GM18502 (cell line): Measurements from ENCODE around the gene CLASP1.

Experiments used
- ATAC-seq: cut with Tn5 transposase; IDR thresholded peaks from one replicate; pipeline ENCODE4 v1.9.1; 2021; ENCODE audit warnings: mild to moderate bottlenecking; ENCODE audit not compliant: unreplicated experiment, poor library complexity

Gene CLASP1

DNA sequence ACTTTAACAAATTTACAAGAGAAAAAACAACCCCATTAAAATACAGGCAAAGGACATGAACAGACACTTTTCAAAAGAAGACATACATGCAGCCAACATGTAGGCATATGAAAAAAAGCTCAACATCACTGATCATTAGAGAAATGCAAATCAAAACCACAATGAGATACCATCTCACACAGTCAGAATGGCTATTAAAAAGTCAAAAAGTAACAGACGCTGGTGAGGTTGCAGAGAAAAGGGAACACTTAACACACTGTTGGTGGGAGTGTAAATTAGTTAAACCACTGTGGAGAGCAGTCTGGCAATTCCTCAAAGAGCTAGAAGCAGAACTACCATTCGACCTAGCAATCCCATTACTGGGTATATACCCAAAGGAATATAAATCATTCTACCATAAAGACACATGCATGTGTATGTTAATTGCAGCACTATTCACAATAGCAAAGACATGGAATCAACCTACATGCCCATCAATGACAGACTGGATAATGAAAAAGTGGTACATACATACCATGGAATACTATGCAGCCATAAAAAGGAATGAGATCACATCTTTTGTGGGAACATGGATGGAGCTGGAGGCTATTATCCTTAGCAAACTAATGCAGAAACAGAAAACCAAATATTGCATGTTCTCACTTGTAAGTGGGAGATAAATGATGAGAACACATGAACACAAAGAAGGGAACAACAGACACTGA, 96.6 kb downstream of the CLASP1 start:
- peak; percentile 79 for ATAC-seq

DNA sequence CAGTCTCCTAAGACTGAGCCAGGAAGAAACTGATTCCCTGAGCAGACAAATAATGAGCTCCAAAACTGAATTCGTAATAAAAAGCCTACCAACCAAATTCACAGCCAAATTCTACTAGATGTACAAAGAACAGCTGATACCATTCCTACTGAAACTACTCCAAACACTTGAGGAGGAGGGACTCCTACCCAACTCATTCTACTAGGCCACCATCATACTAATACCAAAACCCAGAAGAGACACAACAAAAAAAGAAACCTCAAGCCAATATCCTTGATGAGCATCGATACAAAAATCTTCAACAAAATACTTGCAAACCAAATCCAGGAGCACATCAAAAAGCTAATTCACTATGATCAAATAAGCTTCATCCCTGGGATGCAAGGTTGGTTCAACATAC, 98.6 kb downstream of the CLASP1 start:
- no peak for ATAC-seq

DNA sequence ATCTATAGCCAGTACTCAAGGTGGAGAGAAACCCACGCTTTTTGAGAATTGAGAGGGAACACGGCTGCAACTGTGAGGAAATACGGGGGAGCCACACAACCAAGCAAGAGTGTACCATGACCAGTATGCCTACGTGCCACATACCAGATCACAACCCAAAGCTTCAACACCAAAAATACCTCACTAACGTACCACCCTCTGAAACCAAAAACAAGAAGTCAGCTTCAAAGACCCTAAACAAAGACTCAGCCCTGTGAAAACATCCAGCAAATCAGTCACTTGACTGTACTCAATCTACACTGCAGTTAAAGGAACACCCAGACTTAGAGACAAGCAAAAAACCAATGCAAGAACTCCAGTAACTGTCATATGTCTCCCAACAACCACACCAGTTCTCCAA, 101.6 kb downstream of the CLASP1 start:
- no peak for ATAC-seq

DNA sequence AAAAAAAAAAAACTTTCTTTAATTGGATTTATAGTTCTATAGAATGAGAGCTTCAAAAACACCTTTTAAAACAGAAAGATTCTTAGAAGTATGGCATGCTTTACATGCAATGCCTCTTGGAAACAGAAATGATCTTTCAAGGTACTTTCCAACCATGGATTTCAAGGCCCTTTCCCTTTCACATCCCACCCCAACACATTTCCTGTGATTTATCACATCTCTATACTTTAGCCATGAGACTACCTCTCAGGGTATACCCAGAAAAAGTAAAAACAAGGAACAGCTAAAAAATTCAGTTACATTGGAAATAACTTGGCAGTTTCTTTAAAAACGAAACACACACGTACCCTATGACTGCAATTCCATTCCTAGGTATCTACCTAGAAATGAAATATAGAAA, 103.3 kb downstream of the CLASP1 start:
- ATAC-seq = no peak

DNA sequence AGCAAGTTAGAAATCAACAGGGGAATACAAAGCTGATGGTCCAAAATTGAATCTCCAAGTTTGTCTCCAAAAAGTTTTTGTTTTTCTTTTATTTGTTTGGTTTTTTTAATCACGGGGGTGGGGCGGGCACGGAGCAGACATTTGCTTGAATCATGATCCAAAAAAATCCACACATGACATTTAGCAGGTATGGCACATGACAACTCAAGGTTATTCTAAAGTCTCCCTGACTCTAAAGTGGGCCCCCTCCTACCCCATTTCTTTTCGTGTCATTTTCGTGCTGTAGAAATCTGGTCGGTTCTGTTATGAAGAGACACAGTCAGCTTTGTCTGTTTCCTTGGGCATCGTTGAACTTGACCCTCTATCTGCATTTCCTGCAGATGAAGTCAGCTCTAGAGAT, 104.0 kb downstream of the CLASP1 start:
- ATAC-seq = no peak

DNA sequence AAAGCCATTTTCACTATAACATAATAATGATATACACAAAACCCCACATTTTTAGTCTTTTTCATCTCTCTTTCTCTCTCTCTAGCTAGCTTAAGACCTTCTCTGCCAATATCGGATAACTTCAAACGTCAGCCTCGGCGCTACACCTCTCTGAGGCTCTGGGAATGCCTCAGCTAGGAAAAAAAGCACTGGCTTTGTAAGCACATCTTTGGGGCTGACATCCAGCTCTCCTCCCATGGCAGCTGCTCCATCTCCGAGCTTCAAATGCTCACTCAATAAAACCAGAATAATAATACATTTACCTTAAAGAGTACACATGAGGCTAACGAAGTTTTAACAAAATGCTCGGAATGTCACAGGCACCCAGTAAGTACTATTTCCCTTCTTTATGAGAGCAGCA, 107.8 kb downstream of the CLASP1 start:
- no peak for ATAC-seq

DNA sequence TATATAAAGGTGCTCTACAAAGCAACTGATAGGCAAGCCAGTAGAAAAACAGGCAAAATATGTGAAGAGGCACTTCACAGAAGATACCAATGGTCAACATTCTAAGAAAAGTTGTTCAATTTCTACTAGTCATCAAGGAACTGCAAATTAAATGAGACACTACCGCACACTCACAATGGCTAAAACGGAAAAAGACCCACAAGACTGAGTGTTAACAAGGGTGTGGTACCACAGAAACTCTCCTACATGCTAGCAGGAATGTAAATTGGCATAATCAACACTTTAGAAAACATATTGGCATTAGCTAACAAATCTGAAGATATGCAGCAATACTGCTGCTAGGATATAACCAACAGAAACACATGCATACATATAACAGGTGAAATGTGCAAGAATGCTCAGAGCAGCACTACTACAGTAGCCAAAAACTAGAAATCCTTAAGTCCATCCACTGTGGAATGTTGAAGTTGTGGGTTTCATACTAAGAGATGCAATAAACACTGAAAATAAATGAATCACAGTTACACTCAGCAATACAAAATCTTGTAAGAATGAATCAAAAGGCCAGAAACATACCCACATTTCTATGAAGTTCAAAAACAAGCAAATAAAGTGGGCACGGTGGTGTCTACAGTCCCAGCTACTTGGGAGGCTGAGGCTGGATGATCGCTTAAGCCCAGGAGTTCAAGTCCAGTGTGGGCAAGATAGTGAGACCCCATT, 109.4 kb downstream of the CLASP1 start:
- ATAC-seq = no peak

DNA sequence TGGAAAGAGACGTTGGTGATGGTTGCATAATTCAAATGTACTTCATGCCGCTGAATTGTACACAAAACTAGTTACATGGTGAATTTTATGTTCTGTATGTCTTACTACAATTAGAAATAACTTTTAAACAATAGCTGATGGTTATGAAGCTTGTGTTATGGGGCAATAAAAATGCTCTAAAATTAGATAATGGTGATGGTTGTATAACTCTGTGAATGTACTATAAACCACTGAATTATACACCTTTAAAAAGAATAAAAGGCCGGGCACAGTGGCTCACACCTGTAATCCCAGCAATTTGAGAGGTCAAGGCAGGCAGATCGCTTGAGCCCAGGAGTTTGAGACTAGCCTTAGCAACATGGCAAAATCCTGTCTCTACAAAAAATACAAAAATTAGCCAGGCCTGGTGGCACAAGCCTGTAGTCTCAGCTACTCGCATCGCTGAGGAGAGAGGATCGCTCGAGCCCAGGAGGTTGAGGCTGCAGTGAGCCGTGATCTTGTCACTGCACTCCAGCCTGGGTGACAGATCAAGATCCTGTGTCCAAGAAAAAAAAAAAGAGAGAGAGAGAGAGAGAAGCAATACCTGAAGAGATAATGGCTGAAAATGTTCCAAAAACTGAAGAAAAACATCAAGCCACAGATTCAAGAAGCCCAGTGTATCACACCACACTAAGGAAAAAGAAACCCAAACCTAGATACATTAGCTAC, 112.3 kb downstream of the CLASP1 start:
- no peak for ATAC-seq

DNA sequence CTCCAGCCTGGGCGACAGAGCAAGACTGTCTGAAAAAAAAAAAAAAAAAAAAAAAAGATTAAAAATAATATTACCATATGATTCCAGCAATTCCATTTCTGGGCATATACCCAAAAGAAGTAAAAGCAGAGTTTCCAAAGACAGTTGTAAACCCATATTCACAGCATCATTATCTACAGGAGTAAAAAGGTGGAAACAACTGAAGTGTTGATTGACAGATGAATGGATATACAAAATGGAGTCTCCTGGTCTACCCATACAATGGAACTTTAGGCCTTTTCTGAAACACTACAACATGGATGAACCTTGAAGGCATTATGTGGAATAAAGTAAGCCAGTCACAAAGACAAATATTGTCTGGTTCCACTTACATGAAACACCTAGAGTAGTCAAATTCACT, 112.9 kb downstream of the CLASP1 start:
- ATAC-seq = no peak

DNA sequence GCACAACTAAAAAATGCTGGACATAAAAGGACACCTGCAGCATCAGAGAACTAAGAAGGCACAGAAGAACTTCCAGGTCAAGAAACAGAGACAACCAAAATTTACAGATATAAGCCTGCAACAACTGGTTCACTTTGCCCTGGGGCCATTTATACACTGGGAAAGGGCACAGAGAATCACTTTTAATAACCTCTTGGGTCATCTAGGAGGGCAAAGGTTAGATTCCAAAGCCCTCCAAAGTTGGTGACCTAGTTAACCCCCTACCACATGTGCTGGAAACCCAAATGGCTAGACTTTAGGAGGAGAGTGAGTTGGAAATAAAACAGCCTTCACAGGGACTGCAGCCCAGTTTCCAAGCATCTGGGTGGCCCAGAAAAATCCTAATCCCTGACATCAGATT, 115.3 kb downstream of the CLASP1 start:
- no peak for ATAC-seq

DNA sequence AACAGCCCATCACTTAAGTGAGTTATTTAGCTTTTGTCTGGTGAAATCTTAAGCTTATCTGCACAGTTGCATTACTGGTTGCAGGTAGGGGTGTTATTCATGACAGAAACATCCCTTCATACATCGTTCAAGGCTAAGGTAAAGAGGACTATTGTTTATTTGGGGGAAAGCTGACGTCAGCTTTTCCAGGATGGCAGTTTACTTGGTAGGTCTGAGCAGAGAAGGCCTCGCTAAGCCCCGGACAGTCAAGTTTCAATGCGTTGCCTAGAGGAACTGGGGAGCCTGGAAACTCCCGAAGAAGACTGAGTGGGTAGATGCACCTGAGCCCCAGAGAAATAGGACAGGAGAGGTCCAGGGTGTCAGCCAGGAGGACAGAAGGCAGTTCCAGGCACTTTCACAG, 116.4 kb downstream of the CLASP1 start:
- ATAC-seq = no peak

DNA sequence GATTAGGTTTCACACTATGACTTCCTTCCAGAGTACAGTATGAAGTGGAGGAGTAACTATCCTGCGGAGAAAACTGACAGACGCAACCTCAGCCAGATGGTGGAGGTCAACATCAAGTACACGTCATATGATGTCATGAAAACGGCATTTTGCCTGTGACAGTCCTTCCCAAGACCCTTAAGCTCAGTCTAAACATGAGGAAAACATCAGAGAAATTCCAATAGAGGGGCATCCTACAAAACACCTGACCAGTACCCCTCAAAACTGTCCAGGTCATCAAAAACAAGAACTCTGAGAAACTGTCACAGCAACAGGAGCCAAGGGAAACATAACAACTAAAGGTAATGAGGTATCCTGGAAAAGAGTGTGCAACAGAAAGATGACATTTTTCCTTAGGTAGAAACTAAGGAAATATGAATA, 116.9 kb downstream of the CLASP1 start:
- ATAC-seq = no peak

DNA sequence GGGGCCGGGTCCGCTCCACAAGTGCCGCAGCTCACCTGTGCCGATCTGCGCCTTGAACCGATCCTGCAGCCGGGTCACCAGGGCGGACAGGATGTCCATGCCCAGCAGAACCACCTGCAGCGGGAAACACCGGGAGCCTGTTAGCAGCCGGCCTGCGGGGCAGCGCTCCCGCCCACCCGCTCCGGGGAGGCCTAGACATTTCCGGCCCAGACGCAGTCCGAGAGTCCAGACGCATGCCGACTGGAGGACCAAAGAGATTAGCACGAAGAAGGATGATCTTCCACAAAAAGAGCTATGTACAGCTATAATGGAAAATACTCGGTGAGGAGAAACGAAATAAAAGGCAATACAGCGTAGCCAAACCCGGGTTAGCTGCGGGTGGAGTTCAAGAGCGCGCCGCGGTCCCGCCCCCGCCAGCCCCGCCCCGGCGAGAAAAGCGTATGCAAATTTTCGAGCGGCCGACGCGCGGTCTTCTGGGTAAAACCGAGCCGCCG, 119.0 kb downstream of the CLASP1 start:
- ATAC-seq = peak; percentile 72

DNA sequence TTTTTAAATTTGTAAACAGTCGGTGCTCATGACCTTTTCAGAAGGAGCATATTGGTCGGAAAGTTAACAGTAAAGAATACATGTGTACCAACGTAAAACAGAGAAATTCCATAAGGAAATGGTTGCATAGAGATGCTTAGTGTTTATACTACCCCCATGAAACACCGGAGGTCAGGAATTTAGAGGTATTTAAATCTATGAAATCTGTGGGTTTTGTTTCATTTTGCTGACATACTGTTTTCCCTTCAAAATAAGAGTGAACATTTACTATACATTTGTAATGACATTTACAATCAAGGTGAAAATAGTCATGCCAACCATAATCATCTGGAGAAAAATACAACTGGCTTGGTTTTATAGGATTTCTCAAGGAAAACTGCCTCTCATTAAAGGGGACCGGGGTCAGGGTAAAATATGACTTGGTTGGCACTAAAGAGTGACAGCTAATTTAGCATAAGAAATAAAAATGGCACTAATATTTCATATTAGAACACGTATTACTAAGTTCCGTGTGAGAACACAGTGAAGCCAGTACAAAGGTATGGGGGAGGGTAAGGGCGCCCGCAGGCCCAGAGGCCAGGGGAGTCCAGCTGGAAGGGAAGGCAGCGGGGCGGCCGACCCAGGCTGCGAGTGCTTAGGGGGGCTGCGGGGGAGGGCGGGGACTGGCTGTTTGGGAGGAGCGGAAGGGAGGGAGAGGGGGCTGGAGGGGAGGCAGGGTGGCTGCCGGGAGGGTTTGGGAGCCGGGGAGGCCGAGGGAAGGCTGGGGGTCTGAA, 119.6 kb downstream of the CLASP1 start:
- ATAC-seq = peak; percentile 6

DNA sequence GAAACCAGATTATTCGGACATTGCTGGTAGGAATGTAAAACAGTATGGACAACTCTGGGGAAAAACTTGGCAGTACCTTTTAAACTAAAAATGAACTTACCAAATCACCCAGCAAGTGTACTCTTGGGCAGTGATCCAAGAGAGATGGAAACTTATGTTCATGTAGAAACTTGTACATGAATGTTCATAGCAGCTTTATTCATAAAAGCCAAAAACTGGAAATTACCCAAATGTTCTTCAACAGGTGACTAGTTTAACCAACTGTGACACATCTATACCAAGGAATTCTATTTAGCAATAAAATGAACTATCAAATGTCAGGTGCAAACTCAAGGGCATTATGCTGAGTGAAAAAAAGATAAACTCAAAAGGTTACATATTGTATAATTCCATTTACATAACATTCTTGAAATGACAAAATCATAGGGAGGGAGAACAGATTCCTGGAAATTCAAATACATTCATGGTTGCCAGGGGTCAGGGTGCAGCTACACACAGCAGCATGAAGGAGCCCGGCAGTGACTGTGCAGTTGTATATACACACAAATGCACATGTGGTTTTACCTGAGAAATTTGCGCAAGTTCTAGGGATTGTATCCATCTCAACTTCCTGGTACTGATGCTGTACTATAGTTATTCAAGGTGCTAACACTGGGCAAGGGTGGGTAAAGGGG, 122.1 kb downstream of the CLASP1 start:
- no peak for ATAC-seq

DNA sequence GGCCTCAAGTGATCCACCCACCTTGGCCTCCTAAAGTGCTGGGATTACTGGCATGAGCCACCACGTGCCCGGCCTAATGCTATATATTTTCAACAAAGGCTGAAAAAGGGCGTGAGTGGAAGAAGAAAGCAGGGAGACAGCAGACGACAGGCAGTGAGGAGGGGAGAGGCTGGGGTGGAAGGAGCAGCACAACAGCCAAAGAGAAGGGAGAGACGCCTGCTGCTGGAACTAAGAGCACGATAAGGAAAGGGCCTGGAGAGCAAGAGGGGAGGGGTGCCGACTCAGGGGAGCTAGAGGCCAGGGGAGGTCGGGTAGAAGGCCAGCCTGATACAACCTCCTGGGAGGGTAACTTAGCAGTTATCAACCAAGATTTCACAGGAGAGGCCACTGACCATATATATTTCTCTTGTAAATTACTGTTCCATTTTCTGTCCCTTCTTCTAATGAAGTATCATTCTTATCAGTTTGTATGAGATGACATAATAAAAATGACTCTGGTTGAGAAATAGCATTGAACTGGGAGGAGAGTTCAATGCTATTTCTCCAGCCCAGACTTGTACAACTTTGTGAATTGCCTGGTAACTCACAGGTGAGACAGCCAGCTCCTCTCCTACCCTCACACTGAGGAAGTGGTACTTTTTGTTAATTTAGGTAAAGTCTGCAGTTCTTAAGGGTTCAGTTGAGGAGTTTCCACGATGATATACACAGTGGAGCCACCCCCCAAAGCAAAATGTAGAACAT, 124.4 kb downstream of the CLASP1 start:
- ATAC-seq = no peak

DNA sequence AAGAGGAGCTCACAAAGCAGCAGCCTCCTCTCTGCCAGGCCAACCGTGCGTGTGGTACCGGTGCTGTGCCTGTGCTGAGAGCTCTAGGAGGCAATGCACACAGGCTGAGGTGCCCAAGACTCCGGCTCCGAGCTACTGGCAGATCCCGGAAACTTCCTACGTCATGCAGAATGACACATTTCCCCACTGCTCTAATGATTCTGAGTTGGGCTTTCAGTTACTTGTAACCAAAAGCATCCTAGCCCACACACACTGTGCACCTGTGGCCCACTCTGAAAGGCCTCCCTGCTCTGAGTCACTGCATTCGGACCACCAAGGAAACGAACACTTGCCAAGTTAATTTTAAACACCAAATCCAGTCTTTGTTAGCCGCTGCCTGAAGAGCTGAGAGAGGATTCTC, 127.9 kb downstream of the CLASP1 start:
- no peak for ATAC-seq

DNA sequence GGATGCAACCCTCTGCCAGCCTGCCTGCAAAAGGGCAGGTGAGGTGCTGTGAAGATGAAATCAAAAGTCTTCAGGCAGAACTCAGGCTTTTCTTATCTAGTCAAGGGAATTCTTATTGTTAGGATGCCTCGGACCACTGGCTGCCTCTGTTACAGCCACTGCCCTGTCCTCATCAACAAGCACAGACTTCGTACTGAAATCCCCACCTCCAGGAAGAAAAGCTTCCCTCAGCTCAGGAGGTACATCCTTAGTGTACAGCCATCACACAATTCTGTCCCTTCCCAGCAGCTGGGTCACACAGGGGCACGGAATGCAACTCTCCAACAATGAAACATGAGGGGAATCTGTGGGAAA, 128.6 kb downstream of the CLASP1 start:
- ATAC-seq = no peak
